ENCODE results near the gene ITPRID2. TPM values are rescaled to one million over a fixed set of nuclear protein-coding genes. Genes with fewer than 3 reads are reported as not detected.

Gene ITPRID2
- 296 and 500 TPM in 2 replicates for total RNA-seq

DNA sequence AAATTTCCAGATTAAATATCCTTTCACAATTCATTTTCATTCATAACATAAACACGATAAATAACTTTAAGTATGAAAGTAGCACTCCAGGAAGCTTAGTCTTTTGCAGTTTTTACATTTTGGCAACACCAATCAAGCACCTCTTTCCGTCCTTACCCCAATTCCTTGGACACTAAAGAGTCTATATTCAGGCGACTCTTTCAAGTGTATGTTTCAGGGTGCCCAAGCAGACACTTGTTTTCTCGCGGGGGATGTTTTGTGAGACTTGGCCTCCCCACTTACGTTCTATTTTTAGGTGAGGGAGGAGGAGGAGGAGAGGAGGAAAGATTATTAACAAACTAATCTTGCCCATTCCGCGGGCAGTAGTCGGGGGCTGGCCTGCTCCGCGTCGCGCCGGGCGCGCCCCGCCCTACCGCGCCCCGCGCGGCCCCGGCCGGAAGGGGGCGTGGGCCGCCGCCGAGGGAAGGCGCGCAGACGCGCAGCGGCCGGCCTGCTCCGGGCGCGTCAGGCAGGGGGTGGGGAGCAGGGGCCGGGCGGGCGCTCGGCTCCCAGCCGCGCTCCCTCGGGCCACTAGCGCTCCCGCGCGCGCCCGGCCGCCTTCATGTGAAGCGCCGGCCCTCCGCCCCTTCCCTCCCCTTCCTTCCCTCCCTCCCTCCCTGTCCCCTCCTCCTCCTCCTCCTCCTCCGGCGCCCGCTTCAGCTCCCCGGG, at the start of gene ITPRID2:
Gene ITPRID2 (plus strand): TSS at position 473 of the 708 bp plus-strand sequence. CDS start 337 bp downstream, outside the sequence.

Other genes starting within 250 kb of the ITPRID2 start
- gene CERKL, start 234.6 kb upstream of the ITPRID2 start, total RNA-seq = under 0.01 and 0.11 TPM in 2 replicates
- not detected in 2 replicates for gene NEUROD1, start 211.2 kb upstream of the ITPRID2 start, total RNA-seq
- 0.25 and 2.2 TPM in 2 replicates for gene PPP1R1C, start 94.1 kb downstream of the ITPRID2 start, total RNA-seq

Data from uterine smooth muscle cell (primary cell).